ENCODE data around the gene CPSF3. TPM values are rescaled to one million over a fixed set of nuclear protein-coding genes. Genes with fewer than 3 reads are reported as not detected.

The CPSF3 gene
- total and polyA plus RNA-seq, 2 of the 8 experiments (the other 6 are each of a cell fraction or from before 2014, with no cell fraction given), result 44.5 to 93.3 TPM

GRCh38 chr2:9498210-9498609, 74.8 kb downstream of the CPSF3 start:
- Histone ChIP-seq H2BK120ac (replicated peaks; ENCODE audit: low read depth, low read length) (no peak overlapping the region), H3K4me1 (replicated peaks in 1 of 4; ENCODE audit: control insufficient read depth in 3 of 4, insufficient read depth in 4 of 4, low read length in 3 of 4) (no peaks in the 10 kb centered on the region), H2AK5ac (ENCODE audit: low read depth, low read length) (no peak overlapping the region), H3K23me2 (ENCODE audit: low read depth, low read length) (no peaks in the 10 kb centered on the region), H3K56ac (replicated peaks; ENCODE audit: insufficient read length, low read depth, low read length) (no peak overlapping the region), H3K18ac (ENCODE audit: extremely low read depth, low read length) (no peak overlapping the region), H3K4me3 (ENCODE audit: extremely low read depth in 1 of 4, insufficient read depth in 2 of 4, low read depth in 3 of 4, low read length in 4 of 4) (no peak overlapping the region), H2BK12ac (ENCODE audit: low read depth, low read length) (no peak overlapping the region), H2AFZ (ENCODE audit: low read length) (no peak overlapping the region), H3K36me3 (ENCODE audit: control insufficient read depth in 2 of 4, insufficient read depth in 4 of 4, low read length in 3 of 4) (peaks cover 11 to 29% (median 23%) of the 10 kb centered on the region in 4 experiments; a peak in 7 of 8 replicates), H4K20me1 (replicated peaks in 1 of 2; ENCODE audit: control insufficient read depth in 1 of 2, insufficient read depth in 2 of 2, low read length in 2 of 2) (peaks cover 0 to 7% of the 10 kb centered on the region in 2 experiments), H4K5ac (ENCODE audit: insufficient read length, low read depth, low read length) (no peak overlapping the region), H3K23ac (ENCODE audit: insufficient read length) (no peak overlapping the region), H3K27ac (ENCODE audit: low read depth, low read length) (no peak overlapping the region), H3K79me2 (ENCODE audit: control insufficient read depth in 1 of 2, insufficient read depth in 2 of 2, low read length in 2 of 2) (no peaks in the 10 kb centered on the region), H2BK5ac (ENCODE audit: low read depth, low read length) (no peak overlapping the region), H2BK15ac (ENCODE audit: low read length) (no peak overlapping the region), H3K4me2 (ENCODE audit: insufficient read depth in 1 of 2, low read depth in 2 of 2, low read length in 2 of 2) (no peak overlapping the region), H3K27me3 (replicated peaks in 1 of 4; ENCODE audit: control insufficient read depth in 3 of 4, extremely low read depth in 1 of 4, insufficient read depth in 3 of 4, low read length in 3 of 4) (no peaks in the 10 kb centered on the region), H3K9ac (replicated peaks in 1 of 4; ENCODE audit: extremely low read depth in 1 of 4, low read depth in 3 of 4, low read length in 3 of 4) (no peak overlapping the region), H3K9me3 (ENCODE audit: insufficient read depth in 2 of 2, low read depth in 1 of 2, low read length in 1 of 2) (no peaks in the 10 kb centered on the region), H4K91ac (replicated peaks; ENCODE audit: insufficient read length, low read length) (no peak overlapping the region), H3K79me1 (ENCODE audit: low read depth, low read length) (no peaks in the 10 kb centered on the region), H3K4ac (replicated peaks; ENCODE audit: insufficient read length, low read depth, low read length) (no peak overlapping the region), H3K14ac (ENCODE audit: insufficient read length) (no peak overlapping the region), H2BK20ac (ENCODE audit: low read length) (no peak overlapping the region), H4K8ac (ENCODE audit: extremely low read depth, insufficient read depth, low read length) (no peak overlapping the region)
- DNase-seq (ENCODE audit: low read depth in 1 of 2, low spot score in 2 of 2) (no peak), FAIRE-seq (no peak)
- TF ChIP-seq CHD1 (IDR thresholded peaks at IDR 0.05; ENCODE audit: low read depth, low read length) (no peak), RNF2 (IDR thresholded peaks at IDR 0.05; ENCODE audit: borderline replicate concordance, low read depth, low read length, missing control alignments, poor library complexity, severe bottlenecking) (no peak), SIRT6 (IDR thresholded peaks at IDR 0.05; ENCODE audit: low read length) (no peak), BRCA1 (IDR thresholded peaks at IDR 0.05; ENCODE audit: low read depth, low read length) (no peak), CBX8 (IDR thresholded peaks at IDR 0.05; ENCODE audit: borderline replicate concordance, low read depth, low read length) (no peak)
- WGBS, 2 experiments (ENCODE audit: extremely low coverage in 1 of 2, insufficient coverage in 1 of 2, insufficient read length in 1 of 2, insufficient replicate concordance in 2 of 2, low coverage in 1 of 2, low lambda C conversion rate in 2 of 2, missing lambda C conversion rate in 1 of 2), result 67% methylated on average over 1 of the region's 1 CpG; no CpG with 5 or more reads in 1 of the 2 experiments
- CTCF ChIA-PET (ENCODE audit: partially characterized antibody), result no interaction called here
- POLR2A ChIA-PET (ENCODE audit: partially characterized antibody), result interaction anchor here (3.0 kb wide), 1 partner anchor 14 kb away, joined by 7 read pairs; no protein-coding TSS in a partner anchor
